ENCODE data around the gene NINL.
A peak's percentile ranks its signal among the peaks of the same experiment; 100 is the strongest.
"Not testable (repeated sequence)": the region's sequence is repeated elsewhere in the genome, so short reads cannot be mapped to it uniquely, and the experiment has no call there.

The NINL gene

GRCh38 chr20:25487306-25487705 is 98.0 kb downstream of the NINL start:
- DNase-seq (ENCODE audit: low read depth in 3 of 3, low spot score in 1 of 3): no peak

GRCh38 chr20:25486377-25486776 is 99.0 kb downstream of the NINL start:
- no peak for DNase-seq (ENCODE audit: low read depth in 3 of 3, low spot score in 1 of 3)

- no peak for DNase-seq (ENCODE audit: low read depth in 3 of 3, low spot score in 1 of 3)
These were observed 99.5 kb downstream of the NINL start for GRCh38 chr20:25485872-25486271.

GRCh38 chr20:25484911-25485511 is 100.3 kb downstream of the NINL start:
- no peak for DNase-seq (ENCODE audit: low read depth in 3 of 3, low spot score in 1 of 3)

GRCh38 chr20:25484224-25484846 is 101.0 kb downstream of the NINL start:
- DNase-seq (ENCODE audit: low read depth in 3 of 3, low spot score in 1 of 3): no peak

- no peak for DNase-seq (ENCODE audit: low read depth in 3 of 3, low spot score in 1 of 3)
These were observed 101.7 kb downstream of the NINL start for GRCh38 chr20:25483431-25484132.

GRCh38 chr20:25481918-25482253 is 103.4 kb downstream of the NINL start:
- DNase-seq (ENCODE audit: low read depth in 3 of 3, low spot score in 1 of 3): no peak

- no peak for DNase-seq (ENCODE audit: low read depth in 3 of 3, low spot score in 1 of 3)
These were observed 104.0 kb downstream of the NINL start for GRCh38 chr20:25481235-25481917.

GRCh38 chr20:25480797-25481196 is 104.5 kb downstream of the NINL start:
- DNase-seq (ENCODE audit: low read depth in 3 of 3, low spot score in 1 of 3): no peak

- DNase-seq (ENCODE audit: low read depth in 3 of 3, low spot score in 1 of 3): no peak
These were observed 105.2 kb downstream of the NINL start for GRCh38 chr20:25480156-25480555.

- no peak for DNase-seq (ENCODE audit: low read depth in 3 of 3, low spot score in 1 of 3)
These were observed 105.7 kb downstream of the NINL start for GRCh38 chr20:25479638-25480037.

GRCh38 chr20:25478889-25479568 is 106.3 kb downstream of the NINL start:
- no peak for DNase-seq (ENCODE audit: low read depth in 3 of 3, low spot score in 1 of 3)

- no peak for DNase-seq (ENCODE audit: low read depth in 3 of 3, low spot score in 1 of 3)
These were observed 108.1 kb downstream of the NINL start for GRCh38 chr20:25477014-25477882.

GRCh38 chr20:25476106-25477013 is 109.0 kb downstream of the NINL start:
- no peak for DNase-seq (ENCODE audit: low read depth in 3 of 3, low spot score in 1 of 3)

- not testable (repeated sequence) for DNase-seq (ENCODE audit: low read depth in 3 of 3, low spot score in 1 of 3)
These were observed 112.0 kb downstream of the NINL start for GRCh38 chr20:25473297-25473696.

GRCh38 chr20:25471020-25471419 is 114.3 kb downstream of the NINL start:
- no peak for DNase-seq (ENCODE audit: low read depth in 3 of 3, low spot score in 1 of 3)

- peak in 1 of 3 donors; percentile 18 for DNase-seq (ENCODE audit: low read depth in 3 of 3, low spot score in 1 of 3)
These were observed 115.3 kb downstream of the NINL start for GRCh38 chr20:25470045-25470444.

GRCh38 chr20:25469558-25469957 is 115.8 kb downstream of the NINL start:
- DNase-seq (ENCODE audit: low read depth in 3 of 3, low spot score in 1 of 3): no peak
